ENCODE measurements around the gene PTPRK. TPM values are rescaled to one million over a fixed set of nuclear protein-coding genes. Genes with fewer than 3 reads are reported as not detected.

Gene PTPRK
- total RNA-seq, 1 experiment from 2014 or later = 34.2 TPM

- intact Hi-C loops (cut with micrococcal nuclease) = no loop called here
- Histone ChIP-seq H3K4me2 (ENCODE audit: low read length) (no peak overlapping the region), H2AFZ (ENCODE audit: low read depth, low read length, poor library complexity, severe bottlenecking) (no peak overlapping the region), H3K4me1 (ENCODE audit: control insufficient read depth in 1 of 2, insufficient read depth in 2 of 2, low read length in 2 of 2) (no peaks in the 10 kb centered on the region), H3K9me2 (ENCODE audit: insufficient read depth) (no peaks in the 10 kb centered on the region), H3K9me3 (ENCODE audit: control insufficient read depth in 1 of 2, insufficient read depth in 1 of 2, low read depth in 1 of 2, low read length in 2 of 2) (no peaks in the 10 kb centered on the region; a peak in 1 of 4 replicates), H3K36me3 (ENCODE audit: control insufficient read depth in 1 of 2, insufficient read depth in 2 of 2, low read length in 2 of 2) (no peaks in the 10 kb centered on the region), H3K9ac (ENCODE audit: low read length) (no peak overlapping the region), H3K27me3 (ENCODE audit: insufficient read depth, low read length) (no peaks in the 10 kb centered on the region), H3K27ac (ENCODE audit: low read depth, low read length) (no peak overlapping the region), H3K79me2 (ENCODE audit: insufficient read depth, low read length) (no peaks in the 10 kb centered on the region), H4K20me1 (ENCODE audit: insufficient read depth) (no peaks in the 10 kb centered on the region), H3K4me3 (replicated peaks in 1 of 2; ENCODE audit: low read depth in 1 of 2, low read length in 2 of 2) (no peak overlapping the region)
- ChIA-PET CTCF (no interaction called here), POLR2A (no interaction called here), RAD21 (ENCODE audit: low non-redundant PET in 1 of 2, low total read pairs in 2 of 2, uncharacterized antibody in 2 of 2, unreplicated experiment in 2 of 2) (no interaction called here)
- DNase-seq (ENCODE audit: low read depth, low spot score) (no peak), ATAC-seq (no peak)
- BruUV-seq (replicated peaks) = no TSS peak
- TF ChIP-seq SIN3A (IDR thresholded peaks at IDR 0.05; ENCODE audit: low read depth) (no peak), TCF7L2 (IDR thresholded peaks at IDR 0.05; ENCODE audit: borderline replicate concordance, extremely low read depth, insufficient read depth, insufficient read length) (no peak), CTCF (IDR thresholded peaks at IDR 0.05 in 2 of 3, conservative IDR thresholded peaks at IDR 0.05 in 1 of 3; ENCODE audit: borderline replicate concordance in 1 of 3, insufficient read depth in 1 of 3, low read depth in 2 of 3, low read length in 2 of 3) (no peak), SRF (IDR thresholded peaks at IDR 0.05; ENCODE audit: low read depth) (no peak), FOSL1 (IDR thresholded peaks at IDR 0.05; ENCODE audit: low read depth) (no peak), ELF1 (IDR thresholded peaks at IDR 0.05; ENCODE audit: borderline replicate concordance, low read depth) (no peak), ZNF274 (IDR thresholded peaks at IDR 0.05; ENCODE audit: low read depth, low read length) (no peak), POLR2AphosphoS5 (IDR thresholded peaks at IDR 0.05; ENCODE audit: low read depth, low read length) (no peak), EGR1 (IDR thresholded peaks at IDR 0.05; ENCODE audit: low read depth) (no peak)
- TF ChIP-seq, protein P1, sequence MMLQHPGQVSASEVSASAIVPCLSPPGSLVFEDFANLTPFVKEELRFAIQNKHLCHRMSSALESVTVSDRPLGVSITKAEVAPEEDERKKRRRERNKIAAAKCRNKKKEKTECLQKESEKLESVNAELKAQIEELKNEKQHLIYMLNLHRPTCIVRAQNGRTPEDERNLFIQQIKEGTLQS (IDR thresholded peaks at IDR 0.05) = no peak
- TF ChIP-seq, protein P2, sequence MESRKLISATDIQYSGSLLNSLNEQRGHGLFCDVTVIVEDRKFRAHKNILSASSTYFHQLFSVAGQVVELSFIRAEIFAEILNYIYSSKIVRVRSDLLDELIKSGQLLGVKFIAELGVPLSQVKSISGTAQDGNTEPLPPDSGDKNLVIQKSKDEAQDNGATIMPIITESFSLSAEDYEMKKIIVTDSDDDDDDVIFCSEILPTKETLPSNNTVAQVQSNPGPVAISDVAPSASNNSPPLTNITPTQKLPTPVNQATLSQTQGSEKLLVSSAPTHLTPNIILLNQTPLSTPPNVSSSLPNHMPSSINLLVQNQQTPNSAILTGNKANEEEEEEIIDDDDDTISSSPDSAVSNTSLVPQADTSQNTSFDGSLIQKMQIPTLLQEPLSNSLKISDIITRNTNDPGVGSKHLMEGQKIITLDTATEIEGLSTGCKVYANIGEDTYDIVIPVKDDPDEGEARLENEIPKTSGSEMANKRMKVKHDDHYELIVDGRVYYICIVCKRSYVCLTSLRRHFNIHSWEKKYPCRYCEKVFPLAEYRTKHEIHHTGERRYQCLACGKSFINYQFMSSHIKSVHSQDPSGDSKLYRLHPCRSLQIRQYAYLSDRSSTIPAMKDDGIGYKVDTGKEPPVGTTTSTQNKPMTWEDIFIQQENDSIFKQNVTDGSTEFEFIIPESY (IDR thresholded peaks at IDR 0.05; ENCODE audit: extremely low read depth, insufficient replicate concordance, low read length) = no peak
Measured at GRCh38 chr6:127924440-127924839, 596.0 kb downstream of the PTPRK start.
